HuH-7 (cell line): ENCODE data around the gene CASP1.

Source experiments
- DNase-seq: peaks from one replicate; pipeline ENCODE4 v3.0.0; 2011; ENCODE audit warnings: low spot score

Gene CASP1

DNA sequence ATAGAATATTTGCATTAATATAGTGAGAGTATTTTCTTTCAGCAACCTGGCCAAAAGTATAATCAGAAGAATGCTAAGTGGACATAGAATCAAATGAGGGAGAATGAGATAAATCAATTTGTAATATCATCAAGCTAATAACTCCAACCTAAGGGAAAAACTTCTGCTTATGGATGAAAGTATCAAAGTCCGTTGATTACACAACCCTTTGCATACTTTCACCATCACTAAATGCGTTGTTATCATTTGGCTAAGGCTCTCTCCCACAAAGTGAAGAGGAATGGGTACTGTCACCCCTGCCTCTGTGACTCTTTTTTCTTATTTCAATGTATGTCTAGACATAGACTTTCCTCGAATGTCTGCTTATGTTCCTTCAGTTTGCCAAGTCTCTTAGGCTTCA is 50.1 kb downstream of the CASP1 start:
- no peak for DNase-seq

- no peak for DNase-seq
Observed at GRCh38 chr11:104979839-104980238, 55.1 kb downstream of the CASP1 start.
